Measurements from ENCODE around the gene AKR1C1. TPM values are rescaled to one million over a fixed set of nuclear protein-coding genes. Genes with fewer than 3 reads are reported as not detected.
"Not testable (repeated sequence)": the region's sequence is repeated elsewhere in the genome, so short reads cannot be mapped to it uniquely, and the experiment has no call there.

AKR1C1 gene
- total RNA-seq, 1 donor from 2014 or later, result 18.4 TPM

GRCh38 chr10:5012595-5012994, 49.4 kb downstream of the AKR1C1 start:
- no peak overlapping the region for H3K27ac ChIP-seq
- intact Hi-C loops (cut with DNase I), result no loop called here
- no peak for DNase-seq (ENCODE audit: low spot score in 2 of 2)

GRCh38 chr10:5013385-5013784, 50.2 kb downstream of the AKR1C1 start:
- Histone ChIP-seq H3K27ac (no peak overlapping the region), H3K4me3 (no peak overlapping the region), H3K4me1 (peaks cover 0 to 20% of the 10 kb centered on the region in 2 donors), H3K27me3 (no peaks in the 10 kb centered on the region), H3K9me3 (no peaks in the 10 kb centered on the region), H3K36me3 (no peaks in the 10 kb centered on the region)
- no peak for DNase-seq (ENCODE audit: low spot score in 2 of 2)
- intact Hi-C loops (cut with DNase I), result no loop called here
- TF ChIP-seq CTCF (IDR thresholded peaks at IDR 0.05), result no peak

More at GRCh38 chr10:5012595-5012994, 49.4 kb downstream of the AKR1C1 start:
- Histone ChIP-seq H3K27me3 (no peaks in the 10 kb centered on the region), H3K4me3 (no peak overlapping the region), H3K36me3 (no peaks in the 10 kb centered on the region), H3K9me3 (no peaks in the 10 kb centered on the region), H3K4me1 (peaks cover 0 to 13% of the 10 kb centered on the region in 2 donors)
- no peak for TF ChIP-seq CTCF (IDR thresholded peaks at IDR 0.05)

- intact Hi-C loops (cut with DNase I); H3K4me3 ChIP-seq; H3K36me3 ChIP-seq; H3K27me3 ChIP-seq; H3K27ac ChIP-seq; H3K9me3 ChIP-seq; DNase-seq (ENCODE audit: low spot score in 2 of 2): not testable (repeated sequence)
- peaks cover 3 to 27% of the 10 kb centered on the region in 2 donors for H3K4me1 ChIP-seq
These were observed 51.1 kb downstream of the AKR1C1 start for GRCh38 chr10:5014200-5014910.

- Histone ChIP-seq H3K9me3 (no peaks in the 10 kb centered on the region), H3K27me3 (no peaks in the 10 kb centered on the region), H3K4me3 (no peak overlapping the region), H3K36me3 (no peaks in the 10 kb centered on the region), H3K4me1 (peaks cover 5 to 33% of the 10 kb centered on the region in 2 donors), H3K27ac (no peak overlapping the region)
- DNase-seq (ENCODE audit: low spot score in 2 of 2), result no peak
- no peak for TF ChIP-seq CTCF (IDR thresholded peaks at IDR 0.05)
- intact Hi-C loops (cut with DNase I), result no loop called here
These were observed 51.7 kb downstream of the AKR1C1 start for GRCh38 chr10:5014936-5015335.

GRCh38 chr10:5018134-5018533, 54.9 kb downstream of the AKR1C1 start:
- no peak for DNase-seq (ENCODE audit: low spot score in 2 of 2)
- H3K9me3 ChIP-seq, result no peaks in the 10 kb centered on the region
- peak overlapping the region; percentile 75 to 87 for H3K27ac ChIP-seq
- no peaks in the 10 kb centered on the region for H3K36me3 ChIP-seq
- intact Hi-C loops (cut with DNase I), result no loop called here
- TF ChIP-seq CTCF (IDR thresholded peaks at IDR 0.05), result no peak
- H3K27me3 ChIP-seq, result no peaks in the 10 kb centered on the region
- H3K4me3 ChIP-seq, result no peak overlapping the region
- H3K4me1 ChIP-seq, result peaks cover 5 to 42% of the 10 kb centered on the region in 2 donors

GRCh38 chr10:5018671-5019277, 55.6 kb downstream of the AKR1C1 start:
- not testable (repeated sequence) for H3K27me3 ChIP-seq, H3K9me3 ChIP-seq, H3K4me3 ChIP-seq, H3K36me3 ChIP-seq
- intact Hi-C loops (cut with DNase I), result loop anchor here (1.0 kb wide), 1 partner anchor 76 kb away; the partner anchor contains the start of gene AKR1C3
- Histone ChIP-seq H3K4me1 (peaks cover 5 to 42% of the 10 kb centered on the region in 2 donors), H3K27ac (peak overlapping the region; percentile 75 to 87)
- TF ChIP-seq CTCF (IDR thresholded peaks at IDR 0.05), result peak in 2 of 3 experiments; percentile 34 to 39
- peak; percentile 16 to 74 for DNase-seq (ENCODE audit: low spot score in 2 of 2)

- H3K4me3 ChIP-seq; H3K27me3 ChIP-seq; H3K36me3 ChIP-seq; H3K9me3 ChIP-seq; DNase-seq (ENCODE audit: low spot score in 2 of 2): not testable (repeated sequence)
- H3K27ac ChIP-seq, result peak overlapping the region; percentile 75 to 87
- intact Hi-C loops (cut with DNase I), result loop anchor here (1.0 kb wide), 1 partner anchor 74 kb away; the partner anchor contains the start of gene AKR1C3
- peaks cover 5 to 43% of the 10 kb centered on the region in 2 donors for H3K4me1 ChIP-seq
These were observed 56.8 kb downstream of the AKR1C1 start for GRCh38 chr10:5019770-5020612.

GRCh38 chr10:5021624-5022290, 58.5 kb downstream of the AKR1C1 start:
- H3K36me3 ChIP-seq; H3K9me3 ChIP-seq; H3K27me3 ChIP-seq; H3K27ac ChIP-seq; intact Hi-C loops (cut with DNase I); H3K4me3 ChIP-seq; DNase-seq (ENCODE audit: low spot score in 2 of 2): not testable (repeated sequence)
- H3K4me1 ChIP-seq, result peaks cover 5 to 44% of the 10 kb centered on the region in 2 donors
